ENCODE data around the gene TMEM38B.
"Not testable (repeated sequence)": the region's sequence is repeated elsewhere in the genome, so short reads cannot be mapped to it uniquely, and the experiment has no call there.

TMEM38B gene

DNA sequence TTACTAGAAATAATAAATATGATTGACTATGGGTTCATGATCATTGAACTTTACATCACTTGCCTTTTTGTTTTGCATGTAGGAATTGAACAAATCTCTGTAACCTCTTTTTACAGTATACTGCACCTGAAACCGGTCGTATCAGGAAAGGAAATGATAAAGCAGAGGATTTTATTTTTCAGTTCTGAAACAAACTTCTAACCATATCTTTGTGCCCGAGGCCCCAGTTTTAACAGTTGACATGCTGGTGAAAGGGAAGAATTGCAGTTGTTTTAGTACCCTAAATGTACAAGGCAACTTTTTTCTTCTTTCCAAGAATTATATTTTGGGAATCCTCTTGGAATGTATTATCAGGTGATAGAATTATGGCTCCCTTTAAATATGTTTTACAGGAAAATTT, 27.8 kb downstream of the TMEM38B start:
- no peak for DNase-seq (ENCODE audit: low read depth in 2 of 2)

DNA sequence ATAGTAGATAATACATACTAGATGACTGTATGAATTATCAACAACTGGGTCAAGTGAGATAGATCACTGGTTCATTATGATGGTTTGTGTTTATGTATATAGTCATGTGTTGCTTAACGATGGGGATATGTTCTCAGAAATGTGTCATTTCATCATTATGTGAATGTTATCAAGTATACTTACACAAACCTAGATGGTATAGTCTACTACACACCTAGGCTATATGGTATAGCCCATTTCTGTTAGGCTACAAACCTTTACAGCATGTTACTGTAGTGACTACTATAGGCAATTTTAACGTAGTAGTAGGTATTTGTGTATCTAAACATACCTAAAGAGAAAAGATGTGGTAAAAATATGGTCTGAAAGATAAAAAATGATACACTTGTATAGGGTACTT, 31.0 kb downstream of the TMEM38B start:
- no peak for DNase-seq (ENCODE audit: low read depth in 2 of 2)

DNA sequence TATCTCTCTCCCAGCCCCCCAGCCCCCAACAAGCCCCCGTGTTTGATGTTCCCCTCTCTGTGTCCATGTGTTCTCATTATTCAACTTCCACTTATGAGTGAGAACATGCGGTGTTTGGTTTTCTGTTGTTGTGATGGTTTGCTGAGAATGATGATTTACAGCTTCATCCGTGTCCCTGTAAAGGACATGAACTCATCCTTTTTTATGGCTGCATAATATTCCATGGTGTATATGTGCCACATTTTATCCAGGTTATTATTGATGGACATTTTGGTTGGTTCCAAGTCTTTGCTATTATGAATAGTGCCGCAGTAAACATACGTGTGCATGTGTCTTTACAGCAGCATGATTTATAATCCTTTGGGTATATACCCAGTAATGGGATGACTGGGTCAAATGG, 33.9 kb downstream of the TMEM38B start:
- DNase-seq (ENCODE audit: low read depth in 2 of 2) = not testable (repeated sequence)

DNA sequence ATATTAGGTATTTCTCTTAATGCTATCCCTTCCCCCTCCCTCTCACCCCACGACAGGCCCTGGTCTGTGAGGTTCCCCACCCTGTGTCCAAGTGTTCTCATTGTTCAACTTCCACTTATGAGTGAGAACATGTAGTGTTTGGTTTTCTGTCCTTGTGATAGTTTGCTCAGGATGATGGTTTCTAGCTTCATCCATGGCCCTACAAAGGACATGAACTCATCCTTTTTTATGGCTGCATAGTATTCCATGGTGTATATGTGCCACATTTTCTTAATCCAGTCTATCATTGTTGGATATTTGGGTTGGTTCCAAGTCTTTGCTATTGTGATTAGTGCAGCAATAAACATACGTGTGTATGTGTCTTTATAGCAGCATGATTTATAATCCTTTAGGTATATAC, 37.1 kb downstream of the TMEM38B start:
- DNase-seq (ENCODE audit: low read depth in 2 of 2) = not testable (repeated sequence)

DNA sequence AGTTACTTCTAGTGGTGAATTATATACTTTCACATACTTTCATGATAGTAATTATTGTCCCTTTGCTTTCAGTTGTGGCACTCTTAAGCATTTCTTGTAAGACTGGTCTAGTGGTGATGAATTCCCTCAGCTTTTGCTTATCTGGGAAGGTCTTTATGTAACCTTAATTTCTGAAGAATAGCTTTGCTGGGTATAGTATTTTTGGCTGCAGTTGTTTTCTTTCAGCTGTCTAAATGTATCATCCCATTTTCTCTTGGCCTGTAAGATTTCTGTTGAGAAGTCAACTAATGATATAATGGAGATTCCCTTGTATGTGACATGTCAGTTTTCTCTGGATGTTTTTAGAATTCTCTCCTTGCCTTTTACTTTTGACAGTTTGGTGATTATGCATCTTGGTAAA, 41.0 kb downstream of the TMEM38B start:
- DNase-seq (ENCODE audit: low read depth in 2 of 2) = no peak

DNA sequence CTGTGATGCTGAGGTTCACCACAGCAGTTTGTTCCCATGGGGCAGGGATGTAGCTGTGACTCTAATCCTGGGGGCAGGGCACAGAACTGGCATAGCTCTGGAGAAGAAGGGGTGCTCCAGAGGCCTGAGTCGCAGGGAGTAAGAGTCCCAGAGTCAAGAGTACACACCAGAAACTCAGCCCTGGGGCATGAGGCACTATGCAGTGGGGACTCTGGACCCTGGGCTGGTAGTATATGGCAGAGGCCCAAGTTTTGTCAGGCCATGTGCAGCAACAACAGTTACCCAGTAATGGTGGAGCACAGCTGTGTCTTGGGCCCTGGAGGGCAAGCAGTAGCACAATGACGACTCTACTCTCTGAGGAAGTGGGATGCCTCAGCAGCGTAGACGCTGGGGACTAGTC, 42.9 kb downstream of the TMEM38B start:
- no peak for DNase-seq (ENCODE audit: low read depth in 2 of 2)

DNA sequence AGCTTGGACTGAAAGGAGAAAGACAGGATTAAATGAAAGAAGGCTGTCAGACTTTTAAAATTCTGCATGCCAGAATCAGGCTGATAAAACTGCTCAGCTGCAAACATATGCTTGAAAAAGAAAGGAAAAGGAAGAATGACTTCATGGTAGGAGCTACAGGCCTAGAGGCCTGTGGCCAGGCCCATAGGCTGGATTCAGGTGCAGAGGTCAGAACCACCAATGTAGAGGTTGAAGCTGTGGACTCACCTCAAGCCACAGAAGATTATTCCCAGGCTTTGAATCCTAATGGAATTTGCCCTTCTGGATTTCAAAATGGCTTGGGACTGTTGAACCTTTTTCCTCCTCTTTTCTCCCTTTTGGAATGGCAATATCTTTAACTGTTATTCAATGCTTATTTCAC, 47.7 kb downstream of the TMEM38B start:
- DNase-seq (ENCODE audit: low read depth in 2 of 2) = no peak

DNA sequence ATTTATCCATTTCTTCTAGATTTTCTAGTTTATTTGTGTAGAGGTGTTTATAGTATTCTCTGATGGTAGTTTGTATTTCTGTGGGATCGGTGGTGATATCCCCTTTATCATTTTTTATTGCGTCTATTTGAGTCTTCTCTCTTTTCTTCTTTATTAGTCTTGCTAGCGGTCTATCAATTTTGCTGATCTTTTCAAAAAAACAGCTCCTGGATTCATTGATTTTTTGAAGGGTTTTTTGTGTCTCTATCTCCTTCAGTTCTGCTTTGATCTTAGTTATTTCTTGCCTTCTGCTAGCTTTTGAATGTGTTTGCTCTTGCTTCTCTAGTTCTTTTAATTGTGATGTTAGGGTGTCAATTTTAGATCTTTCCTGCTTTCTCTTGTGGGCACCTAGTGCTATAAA, 53.0 kb downstream of the TMEM38B start:
- not testable (repeated sequence) for DNase-seq (ENCODE audit: low read depth in 2 of 2)

DNA sequence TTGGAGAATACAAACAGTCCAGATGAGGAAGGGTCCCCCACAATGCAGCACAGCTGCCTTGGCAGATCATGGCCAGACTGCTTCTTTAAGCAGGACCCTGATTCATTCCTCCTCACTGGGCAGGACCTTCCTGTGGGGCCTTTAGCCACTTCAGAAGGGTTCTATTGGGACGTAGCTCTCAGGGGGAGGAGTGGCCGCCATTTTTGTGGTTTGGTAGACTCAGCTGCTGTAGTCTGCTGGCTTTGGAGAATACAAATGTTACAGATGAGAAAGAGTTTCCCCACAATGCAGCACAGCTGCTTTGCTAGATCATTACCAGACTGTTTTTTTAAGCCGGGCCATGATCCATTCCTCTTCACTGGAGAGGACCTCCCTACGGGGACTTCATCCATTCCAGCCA, 57.4 kb downstream of the TMEM38B start:
- no peak for DNase-seq (ENCODE audit: low read depth in 2 of 2)

DNA sequence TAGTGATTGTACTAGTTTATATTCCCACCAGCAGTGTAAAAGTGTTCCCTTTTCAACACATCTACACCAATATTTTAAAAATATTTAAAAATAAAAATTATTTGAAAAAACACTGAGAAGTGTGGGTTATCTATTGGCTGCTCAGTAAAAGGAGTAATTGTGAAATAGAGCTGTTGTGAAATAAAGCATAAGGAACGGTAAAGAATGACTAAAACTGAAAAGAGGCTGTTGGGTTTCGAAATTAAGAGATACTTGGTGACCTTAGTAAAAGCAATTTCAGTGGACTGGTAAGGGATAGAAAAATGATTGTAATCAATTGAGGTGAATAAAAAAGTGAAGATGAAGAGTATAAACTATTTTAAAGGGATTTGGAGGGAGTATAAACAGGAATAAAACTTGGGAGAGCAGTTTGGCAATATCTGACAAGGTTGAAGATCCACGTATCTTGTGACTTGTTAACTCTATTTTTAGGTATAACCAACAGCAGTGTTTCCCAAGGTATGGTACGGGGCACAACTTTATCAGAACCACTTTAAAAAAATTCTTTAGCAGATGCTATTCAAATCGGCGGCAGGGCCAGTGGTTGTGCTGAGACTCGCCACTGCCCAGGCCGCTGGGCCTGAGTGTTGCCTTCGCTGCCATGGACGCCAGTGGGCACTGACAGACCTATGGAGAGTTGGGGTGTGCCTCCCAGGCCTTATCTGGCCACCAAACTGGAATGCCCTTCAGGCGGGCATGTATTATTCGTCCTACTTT, 63.3 kb downstream of the TMEM38B start:
- no peak for DNase-seq (ENCODE audit: low read depth in 2 of 2)

DNA sequence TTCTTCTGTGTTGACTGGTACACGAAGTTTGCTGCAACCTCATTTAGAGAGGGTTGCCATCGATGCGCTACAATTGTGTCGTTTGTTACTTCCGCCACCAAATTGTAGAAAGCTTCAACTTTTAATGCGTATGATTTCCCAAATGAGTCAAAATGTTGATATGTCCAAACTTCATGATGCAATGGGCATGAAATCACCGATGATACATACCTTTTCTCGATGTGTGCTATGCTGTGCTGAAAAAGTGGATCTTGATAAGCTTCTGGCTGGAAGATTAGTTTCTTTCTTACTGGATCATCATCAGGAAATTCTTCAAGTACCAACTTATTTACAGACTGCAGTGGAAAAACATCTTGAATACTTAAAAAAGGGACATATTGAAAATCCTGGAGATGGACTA, 65.7 kb downstream of the TMEM38B start:
- no peak for DNase-seq (ENCODE audit: low read depth in 2 of 2)

DNA sequence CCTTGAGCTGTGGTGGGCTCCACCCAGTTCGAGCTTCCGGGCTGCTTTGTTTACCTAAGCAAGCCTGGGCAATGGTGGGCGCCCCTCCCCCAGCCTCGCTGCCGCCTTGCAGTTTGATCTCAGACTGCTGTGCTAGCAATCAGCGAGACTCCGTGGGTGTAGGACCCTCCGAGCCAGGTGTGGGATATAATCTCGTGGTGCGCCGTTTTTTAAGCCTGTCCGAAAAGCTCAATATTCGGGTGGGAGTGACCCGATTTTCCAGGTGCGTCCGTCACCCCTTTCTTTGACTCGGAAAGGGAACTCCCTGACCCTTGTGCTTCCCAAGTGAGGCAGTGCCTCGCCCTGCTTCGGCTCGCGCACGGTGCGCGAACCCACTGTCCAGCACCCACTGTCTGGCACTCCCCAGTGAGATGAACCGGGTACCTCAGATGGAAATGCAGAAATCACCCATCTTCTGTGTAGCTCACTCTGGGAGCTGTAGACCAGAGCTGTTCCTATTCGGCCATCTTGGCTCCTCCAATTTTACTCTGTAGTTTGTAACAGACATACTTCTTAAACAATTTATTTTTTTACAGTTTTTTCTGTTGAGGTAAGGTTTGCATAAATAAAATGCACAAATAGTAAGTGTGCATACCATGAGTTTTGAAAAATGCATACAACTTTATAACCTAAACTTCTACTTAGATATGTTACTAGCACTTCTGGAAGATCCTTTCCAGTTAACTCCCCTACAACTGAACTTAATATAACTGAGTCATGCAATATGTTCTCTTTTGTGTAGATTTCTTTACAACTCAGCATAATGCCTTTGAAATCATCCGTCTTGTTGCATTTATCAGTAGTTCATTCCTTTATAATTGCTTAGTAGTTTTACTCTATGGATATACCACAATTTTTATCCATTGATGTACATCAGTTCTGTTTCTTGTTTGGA, 88.5 kb downstream of the TMEM38B start:
- DNase-seq (ENCODE audit: low read depth in 2 of 2) = not testable (repeated sequence)

DNA sequence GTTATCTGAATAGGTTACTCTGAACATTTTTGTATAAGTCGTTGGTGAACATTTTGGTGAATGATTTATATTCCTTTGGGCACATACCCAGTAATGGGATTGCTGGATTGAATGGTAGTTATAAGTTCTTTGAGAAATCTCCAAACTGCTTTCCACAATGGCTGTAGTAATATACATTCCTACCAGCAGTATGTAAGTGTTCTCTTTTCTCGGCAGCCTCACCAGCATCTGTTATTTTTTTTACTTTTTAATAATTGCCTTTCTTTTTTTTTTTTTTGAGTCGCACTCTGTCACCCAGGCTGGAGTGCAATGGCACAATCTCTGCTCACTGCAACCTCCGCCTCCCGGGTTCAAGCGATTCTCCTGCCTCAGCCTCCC, 89.1 kb downstream of the TMEM38B start:
- not testable (repeated sequence) for DNase-seq (ENCODE audit: low read depth in 2 of 2)

DNA sequence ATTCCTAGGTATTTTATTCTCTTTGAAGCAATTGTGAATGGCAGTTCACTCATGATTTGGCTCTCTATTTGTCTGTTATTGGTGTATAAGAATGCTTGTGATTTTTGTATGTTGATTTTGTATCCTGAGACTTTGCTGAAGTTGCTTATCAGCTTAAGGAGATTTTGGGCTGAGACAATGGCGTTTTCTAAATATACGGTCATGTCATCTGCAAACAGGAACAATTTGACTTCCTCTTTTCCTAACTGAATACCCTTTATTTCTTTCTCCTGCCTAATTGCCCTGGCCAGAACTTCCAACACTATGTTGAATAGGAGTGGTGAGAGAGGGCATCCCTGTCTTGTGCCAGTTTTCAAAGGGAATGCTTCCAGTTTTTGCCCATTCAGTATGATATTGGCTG, 92.5 kb downstream of the TMEM38B start:
- not testable (repeated sequence) for DNase-seq (ENCODE audit: low read depth in 2 of 2)

DNA sequence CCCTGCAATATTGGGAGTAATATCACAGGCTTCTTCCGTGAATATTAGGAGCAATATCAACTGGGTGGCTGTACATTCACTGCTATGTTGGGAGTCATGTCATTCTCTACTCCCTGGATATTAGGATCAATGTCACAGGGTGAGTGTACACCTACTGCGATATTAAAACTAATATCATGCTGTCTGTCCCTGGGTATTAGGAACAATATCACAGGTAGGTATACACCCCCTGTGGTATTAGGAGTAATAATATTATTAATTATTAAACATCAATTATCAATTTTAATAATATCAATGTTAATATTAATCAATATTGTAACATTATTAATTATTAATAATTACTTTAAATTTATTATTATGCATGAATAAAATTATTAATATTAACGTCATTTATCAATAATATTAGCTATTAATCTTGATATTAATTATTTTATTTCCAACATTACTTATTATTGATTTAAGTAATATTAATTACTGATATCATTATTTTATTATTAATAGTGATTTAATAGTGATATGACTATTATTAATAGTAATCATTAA, 121.9 kb downstream of the TMEM38B start:
- DNase-seq (ENCODE audit: low read depth in 2 of 2) = no peak

DNA sequence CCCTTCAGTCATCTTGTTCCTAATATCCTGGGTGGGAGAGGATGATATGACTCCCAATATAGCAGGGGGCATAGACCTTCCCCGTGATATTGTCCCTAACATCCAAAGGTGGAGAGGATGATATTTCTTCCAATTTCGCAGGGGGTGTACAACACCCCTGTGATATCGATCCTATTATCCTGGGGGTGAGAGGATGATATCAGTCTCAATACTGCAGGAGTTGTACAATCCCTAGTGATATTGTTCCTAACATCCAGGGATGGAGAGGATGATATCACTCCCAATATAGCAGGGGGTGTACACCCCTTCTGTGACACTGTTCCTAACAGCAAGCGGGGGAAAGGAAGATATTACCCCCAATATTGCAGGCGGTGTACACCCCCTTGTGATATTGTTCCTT, 122.6 kb downstream of the TMEM38B start:
- no peak for DNase-seq (ENCODE audit: low read depth in 2 of 2)

DNA sequence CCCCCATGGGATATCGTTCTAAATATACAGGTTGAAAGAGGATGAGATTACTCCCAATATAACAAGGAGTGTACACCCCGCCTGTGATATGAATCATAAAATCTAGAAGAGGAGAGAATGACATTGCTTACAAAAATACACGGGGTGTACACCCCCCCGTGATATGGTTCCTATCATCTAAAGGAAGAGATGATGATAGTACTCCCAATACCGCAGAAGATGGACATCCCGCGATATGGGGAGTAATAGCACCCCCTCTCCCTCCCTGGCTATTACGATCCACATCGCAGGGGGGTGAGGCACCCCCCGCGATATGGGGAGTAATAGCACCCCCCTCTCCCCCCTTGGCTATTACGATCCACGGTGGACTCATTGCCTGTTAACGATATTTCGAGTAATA, 124.6 kb downstream of the TMEM38B start:
- no peak for DNase-seq (ENCODE audit: low read depth in 2 of 2)

DNA sequence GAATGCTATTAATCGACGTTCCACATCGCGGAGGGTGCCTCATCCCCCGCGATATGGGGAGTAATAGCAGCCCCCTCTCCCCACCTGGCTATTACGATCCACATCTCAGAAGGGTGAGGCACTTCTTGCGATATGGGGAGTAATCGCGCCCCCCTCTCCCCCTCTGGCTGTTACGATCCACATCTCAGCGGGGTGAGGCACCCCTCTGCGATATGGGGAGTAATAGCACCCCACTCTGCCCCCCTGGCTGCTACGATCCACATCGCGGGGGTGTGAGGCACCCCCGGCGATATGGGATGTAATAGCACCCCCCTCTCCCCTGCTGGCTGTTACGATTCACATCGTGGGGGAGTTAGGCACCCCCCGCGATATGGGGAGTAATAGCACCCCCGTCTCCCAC, 128.5 kb downstream of the TMEM38B start:
- DNase-seq (ENCODE audit: low read depth in 2 of 2) = no peak
